HepG2 (cell line): ENCODE measurements around the gene FAM98A. TPM values are rescaled to one million over a fixed set of nuclear protein-coding genes. Genes with fewer than 3 reads are reported as not detected.

Experiments used
- ATAC-seq: fragments of 200-7000 bp; cut with Tn5 transposase; 3 replicates; pipeline ENCODE4 v1.9.1; 2020; ENCODE audit warnings: mild to moderate bottlenecking, moderate library complexity
- BruUV-seq: library from RNA; stranded (reverse); fragments of 400-500 nt; replicated peaks from 2 replicates; lab custom pipeline; 2021; lab: Mats Ljungman, UMichigan
- CTCF ChIA-PET: fragments of 300-600 bp; formaldehyde crosslinking; extraction: SDS; loops from one replicate; lab custom pipeline; 2021; ENCODE audit warnings: low total read pairs, inconsistent platforms, low intra/inter-chr PET ratio; lab: Yijun Ruan, JAX
- POLR2A ChIA-PET: fragments of 350-600 bp; sonication (Branson Sonifier 250); formaldehyde crosslinking; loops from one replicate; lab custom pipeline; 2020; ENCODE audit warnings: antibody characterized with exemption, inconsistent platforms; lab: Yijun Ruan, JAX
- DNase-seq: peaks from one replicate; pipeline ENCODE4 v3.0.0-alpha.2; 2015; ENCODE audit warnings: low spot score
- FAIRE-seq: peaks from 3 replicates; lab custom pipeline; 2011; peaks lifted over from hg19 to GRCh38; lab: Jason Lieb, UNC
- H2AFZ ChIP-seq: one replicate; pipeline ENCODE4 v1.6.1; 2011; ENCODE audit warnings: low read length, inconsistent platforms
- H3K27ac ChIP-seq: fragments of 300-600 bp; 3 replicates; pipeline ENCODE4 v1.8.0; 2011; ENCODE audit warnings: mixed run types, mild to moderate bottlenecking, mixed read lengths, low read length, inconsistent platforms; ENCODE audit not compliant: insufficient read depth; ENCODE audit errors: extremely low read length
- H3K27me3 ChIP-seq, 2 experiments: fragments of 200-600 bp in 1 of 2; 2 replicates in 1 of 2; 3 replicates in 1 of 2; pipeline versions ENCODE4 v1.6.0 to v1.8.0; 2011; ENCODE audit warnings: low read length in 2 of 2, mild to moderate bottlenecking in 2 of 2, moderate library complexity in 2 of 2, inconsistent platforms in 1 of 2; ENCODE audit not compliant: insufficient read depth in 2 of 2, control insufficient read depth in 1 of 2
- H3K36me3 ChIP-seq, 2 experiments: fragments of 200-600 bp in 1 of 2; replicated peaks in 1 of 2; 2 replicates in 1 of 2; 3 replicates in 1 of 2; pipeline versions ENCODE4 v1.5.1 to v1.8.0; 2011; ENCODE audit warnings: low read length in 2 of 2, inconsistent platforms in 1 of 2; ENCODE audit not compliant: insufficient read depth in 2 of 2, control insufficient read depth in 1 of 2
- H3K4me1 ChIP-seq: 2 replicates; pipeline ENCODE4 v1.5.1; 2012; ENCODE audit warnings: low read length, inconsistent platforms; ENCODE audit not compliant: insufficient read depth
- H3K4me2 ChIP-seq: 2 replicates; pipeline ENCODE4 v1.6.0; 2011; ENCODE audit warnings: low read depth, low read length, inconsistent platforms
- H3K4me3 ChIP-seq, 3 experiments: fragments of 200-600 bp in 1 of 3; sonication (generic), shearing (Covaris generic) in 1 of 3; replicated peaks in 1 of 3; 2 replicates each; pipeline ENCODE4 v1.5.1; 2011 to 2016; ENCODE audit warnings: low read length in 3 of 3, inconsistent platforms in 2 of 3, low read depth in 2 of 3, mild to moderate bottlenecking in 2 of 3, control low read depth in 1 of 3, mixed read lengths in 1 of 3; ENCODE audit not compliant: insufficient read depth in 1 of 3
- H3K79me2 ChIP-seq: one replicate; pipeline ENCODE4 v1.6.1; 2011; ENCODE audit warnings: low read length, inconsistent platforms; ENCODE audit not compliant: insufficient read depth
- H3K9ac ChIP-seq: 2 replicates; pipeline ENCODE4 v1.6.0; 2011; ENCODE audit warnings: mild to moderate bottlenecking, low read depth, low read length, inconsistent platforms; ENCODE audit not compliant: insufficient read depth
- H3K9me3 ChIP-seq: 2 replicates; pipeline ENCODE4 v1.5.1; 2012; ENCODE audit warnings: mild to moderate bottlenecking, low read length
- H4K20me1 ChIP-seq: 2 replicates; pipeline ENCODE4 v1.6.0; 2011; ENCODE audit warnings: inconsistent platforms, mild to moderate bottlenecking, low read length, moderate library complexity; ENCODE audit not compliant: insufficient read depth
- GABPB1 ChIP-seq: IDR thresholded peaks from 2 replicates; pipeline ENCODE4 v1.6.1; 2016; ENCODE audit warnings: mild to moderate bottlenecking, missing genetic modification reagents, moderate library complexity, missing compliant biosample characterization
- GTF2F1 ChIP-seq: fragments of 150-350 bp; IDR thresholded peaks from 2 replicates; pipeline ENCODE4 v1.6.1; 2014; ENCODE audit warnings: low read length
- GZF1 ChIP-seq: sonication (generic); formaldehyde crosslinking; IDR thresholded peaks from 2 replicates; pipeline ENCODE4 v1.5.1; 2020; ENCODE audit warnings: mild to moderate bottlenecking, missing genetic modification reagents
- MLLT10 ChIP-seq: sonication (generic); formaldehyde crosslinking; IDR thresholded peaks from 2 replicates; pipeline ENCODE4 v1.4.0; 2020; ENCODE audit warnings: missing genetic modification reagents
- NFE2L1 ChIP-seq: sonication (generic); formaldehyde crosslinking; IDR thresholded peaks from 2 replicates; pipeline ENCODE4 v1.4.0; 2020; ENCODE audit warnings: missing genetic modification reagents, mild to moderate bottlenecking, borderline replicate concordance
- WIZ ChIP-seq: sonication (generic); formaldehyde crosslinking; IDR thresholded peaks from 2 replicates; pipeline ENCODE4 v1.5.1; 2020; ENCODE audit warnings: mild to moderate bottlenecking, missing genetic modification reagents
- ZNF44 ChIP-seq: sonication (generic); formaldehyde crosslinking; IDR thresholded peaks from 2 replicates; pipeline ENCODE4 v1.5.1; 2020; ENCODE audit warnings: mild to moderate bottlenecking, missing genetic modification reagents
- ZNF557 ChIP-seq: sonication (generic); formaldehyde crosslinking; IDR thresholded peaks from 2 replicates; pipeline ENCODE4 v1.4.0; 2020; ENCODE audit warnings: missing genetic modification reagents
- WGBS: methylation state at CpG from one replicate; pipeline ENCODE4 v1.1.6; 2017; ENCODE audit warnings: low lambda C conversion rate; 5-methylcytosine and 5-hydroxymethylcytosine counted together
- in situ Hi-C: cut with HindIII; loops from 2 replicates; pipeline ENCODE4 v1.10.0; 2017; ENCODE audit warnings: low pct_unique_long_range_greater_than_20kb; ENCODE audit not compliant: extremely low pct_ligation_motif_present
- intact Hi-C: fragments of 100-400 bp; cut with micrococcal nuclease; formaldehyde crosslinking; loops from one replicate; pipeline ENCODE4 v1.10.0; 2022; ENCODE audit not compliant: unreplicated experiment
- polyA plus RNA-seq, 8 experiments: library from polyadenylated mRNA; depleted of rRNA in 3 of 8; stranded (reverse) in 7 of 8; unstranded in 1 of 8; fragments of >200 nt; fragmentation: Illumina TruSeq in 4 of 8; extraction: Trizol in 4 of 8; gene quantifications; 2 replicates each; pipeline versions ENCODE4 v1.2.1 to v1.2.3, GENCODE V29; 2011 to 2016; ENCODE audit warnings: low read depth in 4 of 8, missing spikeins in 1 of 8, mixed read lengths in 1 of 8; ENCODE audit not compliant: insufficient read depth in 1 of 8
- total RNA-seq, 5 experiments: library from RNA; depleted of rRNA; stranded (reverse); fragments of >200 nt; fragmentation: Illumina TruSeq; extraction: Trizol; gene quantifications; 2 replicates each; pipeline ENCODE4 v1.2.3, GENCODE V29; 2016; ENCODE audit warnings: low read depth in 1 of 5
- TF ChIP-seq, protein P1 (sequence below): sonication (generic); formaldehyde crosslinking; IDR thresholded peaks from 2 replicates; pipeline ENCODE4 v1.4.0; 2020; ENCODE audit warnings: missing genetic modification reagents, mild to moderate bottlenecking, borderline replicate concordance
- TF ChIP-seq, protein P2 (sequence below): sonication (generic); formaldehyde crosslinking; IDR thresholded peaks from 2 replicates; pipeline ENCODE4 v1.4.0; 2020; ENCODE audit warnings: missing genetic modification reagents
- TF ChIP-seq, protein P3 (sequence below): sonication (generic); formaldehyde crosslinking; IDR thresholded peaks from 2 replicates; pipeline ENCODE4 v1.8.1; 2023; ENCODE audit warnings: mild to moderate bottlenecking, missing genetic modification reagents, borderline replicate concordance
- TF ChIP-seq, protein P4 (sequence below): sonication (generic); formaldehyde crosslinking; IDR thresholded peaks from 2 replicates; pipeline ENCODE4 v1.5.1; 2020; ENCODE audit warnings: missing genetic modification reagents, mild to moderate bottlenecking, borderline replicate concordance

Gene FAM98A
- total and polyA plus RNA-seq, 2 of the 13 experiments (the other 11 are each of a cell fraction or from before 2014, with no cell fraction given): 44.0 to 61.4 TPM

DNA sequence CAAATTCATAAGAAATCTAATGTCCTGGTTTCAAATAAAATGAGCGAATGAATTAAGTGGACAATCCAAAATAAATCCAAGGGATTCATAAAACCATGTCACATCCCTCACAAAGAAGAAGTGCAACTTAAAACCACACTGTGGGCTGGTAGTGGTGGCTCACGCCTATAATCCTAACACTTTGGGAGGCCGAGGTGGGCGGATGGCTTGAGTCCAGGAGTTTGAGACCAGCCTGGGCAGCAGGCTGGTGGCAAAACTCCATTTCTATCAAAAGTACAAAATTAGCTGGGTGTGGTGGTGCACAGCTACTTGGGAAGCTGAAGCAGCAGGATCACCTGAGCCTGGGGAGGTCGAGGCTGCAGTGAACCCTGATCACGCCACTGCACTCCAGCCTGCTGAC is 25.4 kb downstream of the FAM98A start:
- ChIA-PET POLR2A (no interaction called here), CTCF (no interaction called here)
- Histone ChIP-seq H3K27me3 (no peaks in the 10 kb centered on the region), H2AFZ (no peak overlapping the region), H3K27ac (no peak overlapping the region), H3K79me2 (no peaks in the 10 kb centered on the region), H3K9ac (no peak overlapping the region), H4K20me1 (no peaks in the 10 kb centered on the region), H3K36me3 (no peaks in the 10 kb centered on the region), H3K4me1 (no peaks in the 10 kb centered on the region), H3K4me2 (no peak overlapping the region), H3K4me3 (no peak overlapping the region), H3K9me3 (no peaks in the 10 kb centered on the region)
- in situ Hi-C loops: no loop called here
- WGBS: 75% methylated on average over 6 of the region's 6 CpGs
- no peak for TF ChIP-seq ZNF557 (CRISPR knock-in tag)
- no peak for TF ChIP-seq GZF1
- no peak for TF ChIP-seq NFE2L1 (CRISPR knock-in tag)
- TF ChIP-seq, protein P1, sequence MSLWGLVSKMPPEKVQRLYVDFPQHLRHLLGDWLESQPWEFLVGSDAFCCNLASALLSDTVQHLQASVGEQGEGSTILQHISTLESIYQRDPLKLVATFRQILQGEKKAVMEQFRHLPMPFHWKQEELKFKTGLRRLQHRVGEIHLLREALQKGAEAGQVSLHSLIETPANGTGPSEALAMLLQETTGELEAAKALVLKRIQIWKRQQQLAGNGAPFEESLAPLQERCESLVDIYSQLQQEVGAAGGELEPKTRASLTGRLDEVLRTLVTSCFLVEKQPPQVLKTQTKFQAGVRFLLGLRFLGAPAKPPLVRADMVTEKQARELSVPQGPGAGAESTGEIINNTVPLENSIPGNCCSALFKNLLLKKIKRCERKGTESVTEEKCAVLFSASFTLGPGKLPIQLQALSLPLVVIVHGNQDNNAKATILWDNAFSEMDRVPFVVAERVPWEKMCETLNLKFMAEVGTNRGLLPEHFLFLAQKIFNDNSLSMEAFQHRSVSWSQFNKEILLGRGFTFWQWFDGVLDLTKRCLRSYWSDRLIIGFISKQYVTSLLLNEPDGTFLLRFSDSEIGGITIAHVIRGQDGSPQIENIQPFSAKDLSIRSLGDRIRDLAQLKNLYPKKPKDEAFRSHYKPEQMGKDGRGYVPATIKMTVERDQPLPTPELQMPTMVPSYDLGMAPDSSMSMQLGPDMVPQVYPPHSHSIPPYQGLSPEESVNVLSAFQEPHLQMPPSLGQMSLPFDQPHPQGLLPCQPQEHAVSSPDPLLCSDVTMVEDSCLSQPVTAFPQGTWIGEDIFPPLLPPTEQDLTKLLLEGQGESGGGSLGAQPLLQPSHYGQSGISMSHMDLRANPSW: no peak
- TF ChIP-seq, protein P2, sequence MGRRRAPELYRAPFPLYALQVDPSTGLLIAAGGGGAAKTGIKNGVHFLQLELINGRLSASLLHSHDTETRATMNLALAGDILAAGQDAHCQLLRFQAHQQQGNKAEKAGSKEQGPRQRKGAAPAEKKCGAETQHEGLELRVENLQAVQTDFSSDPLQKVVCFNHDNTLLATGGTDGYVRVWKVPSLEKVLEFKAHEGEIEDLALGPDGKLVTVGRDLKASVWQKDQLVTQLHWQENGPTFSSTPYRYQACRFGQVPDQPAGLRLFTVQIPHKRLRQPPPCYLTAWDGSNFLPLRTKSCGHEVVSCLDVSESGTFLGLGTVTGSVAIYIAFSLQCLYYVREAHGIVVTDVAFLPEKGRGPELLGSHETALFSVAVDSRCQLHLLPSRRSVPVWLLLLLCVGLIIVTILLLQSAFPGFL (CRISPR knock-in tag): no peak
- no peak for TF ChIP-seq WIZ (CRISPR knock-in tag)
- no peak for TF ChIP-seq MLLT10
- TF ChIP-seq GABPB1 (CRISPR knock-in tag): no peak
- TF ChIP-seq ZNF44 (CRISPR knock-in tag): no peak
- TF ChIP-seq, protein P3, sequence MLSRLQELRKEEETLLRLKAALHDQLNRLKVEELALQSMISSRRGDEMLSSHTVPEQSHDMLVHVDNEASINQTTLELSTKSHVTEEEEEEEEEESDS (CRISPR knock-in tag): no peak
- TF ChIP-seq GTF2F1: no peak
- TF ChIP-seq, protein P4, sequence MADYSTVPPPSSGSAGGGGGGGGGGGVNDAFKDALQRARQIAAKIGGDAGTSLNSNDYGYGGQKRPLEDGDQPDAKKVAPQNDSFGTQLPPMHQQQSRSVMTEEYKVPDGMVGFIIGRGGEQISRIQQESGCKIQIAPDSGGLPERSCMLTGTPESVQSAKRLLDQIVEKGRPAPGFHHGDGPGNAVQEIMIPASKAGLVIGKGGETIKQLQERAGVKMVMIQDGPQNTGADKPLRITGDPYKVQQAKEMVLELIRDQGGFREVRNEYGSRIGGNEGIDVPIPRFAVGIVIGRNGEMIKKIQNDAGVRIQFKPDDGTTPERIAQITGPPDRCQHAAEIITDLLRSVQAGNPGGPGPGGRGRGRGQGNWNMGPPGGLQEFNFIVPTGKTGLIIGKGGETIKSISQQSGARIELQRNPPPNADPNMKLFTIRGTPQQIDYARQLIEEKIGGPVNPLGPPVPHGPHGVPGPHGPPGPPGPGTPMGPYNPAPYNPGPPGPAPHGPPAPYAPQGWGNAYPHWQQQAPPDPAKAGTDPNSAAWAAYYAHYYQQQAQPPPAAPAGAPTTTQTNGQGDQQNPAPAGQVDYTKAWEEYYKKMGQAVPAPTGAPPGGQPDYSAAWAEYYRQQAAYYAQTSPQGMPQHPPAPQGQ (CRISPR knock-in tag): no peak
- BruUV-seq: no TSS peak
- intact Hi-C loops: no loop called here
- FAIRE-seq (no peak), ATAC-seq (no peak), DNase-seq (no peak)
